ENCODE data around the gene RRP8.

Gene RRP8

GRCh38 chr11:6632116-6633073 is 29.0 kb upstream of the RRP8 start:
- DNase-seq = no peak

DNA sequence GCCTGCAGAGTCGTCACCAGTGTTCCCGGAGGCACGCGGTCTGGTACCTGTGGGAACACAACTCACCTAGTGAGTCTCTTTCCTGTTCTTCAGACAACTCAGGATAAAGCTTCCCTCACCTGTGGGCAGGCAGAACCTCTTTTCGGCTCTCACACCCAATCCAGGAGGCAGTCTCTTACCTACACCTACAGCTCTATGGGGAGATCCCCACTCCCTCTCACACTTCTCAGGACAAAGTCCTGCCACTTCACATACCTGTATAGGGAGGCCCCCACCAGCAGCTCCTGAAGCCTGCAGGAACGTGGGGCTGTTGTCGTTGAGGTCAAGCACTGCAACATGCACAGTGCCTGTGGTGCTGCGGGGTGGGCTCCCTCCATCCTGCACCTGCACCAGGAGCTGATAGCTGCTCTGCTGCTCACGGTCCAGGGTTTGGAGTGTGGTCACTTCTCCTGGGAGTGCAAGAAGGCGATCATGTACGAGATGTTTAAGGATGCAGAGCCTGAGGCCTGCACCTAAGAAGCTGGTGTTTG is 28.0 kb upstream of the RRP8 start:
- DNase-seq = no peak

DNA sequence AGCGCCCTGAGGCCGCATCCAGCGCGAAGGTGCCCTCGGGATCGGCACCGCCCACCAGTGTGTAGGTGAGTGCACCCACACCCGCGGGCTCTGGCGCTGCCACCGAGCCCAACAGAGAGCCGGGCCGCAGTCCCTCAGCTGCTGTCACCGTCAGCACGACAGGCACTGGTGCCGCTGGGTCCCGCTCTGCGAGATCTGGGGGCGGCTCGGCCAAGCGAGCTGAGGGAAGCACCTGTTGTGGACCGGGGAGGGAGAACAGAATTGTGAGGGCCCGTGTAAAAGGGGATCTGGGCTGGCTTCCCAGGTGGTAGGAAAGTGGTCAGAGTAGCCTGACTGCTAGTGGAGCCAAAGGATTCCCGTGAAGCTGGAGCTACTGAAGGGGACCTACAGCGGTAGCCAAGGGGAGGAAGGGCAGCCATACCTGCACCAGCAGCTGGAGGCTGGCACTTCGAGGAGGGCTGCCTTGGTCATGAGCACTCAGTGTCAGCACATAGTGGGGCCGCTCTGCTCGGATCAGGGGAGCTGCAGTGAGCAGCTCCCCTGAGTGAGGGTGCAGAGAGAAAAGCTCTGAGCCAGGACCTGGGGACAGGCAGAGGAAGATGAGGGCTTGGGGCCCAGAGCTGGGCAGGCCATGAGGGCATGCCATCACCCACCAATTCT is 27.3 kb upstream of the RRP8 start:
- DNase-seq = no peak

GRCh38 chr11:6629892-6630631 is 26.6 kb upstream of the RRP8 start:
- DNase-seq = no peak

- DNase-seq = no peak
Observed at GRCh38 chr11:6629573-6629891, 26.1 kb upstream of the RRP8 start.

DNA sequence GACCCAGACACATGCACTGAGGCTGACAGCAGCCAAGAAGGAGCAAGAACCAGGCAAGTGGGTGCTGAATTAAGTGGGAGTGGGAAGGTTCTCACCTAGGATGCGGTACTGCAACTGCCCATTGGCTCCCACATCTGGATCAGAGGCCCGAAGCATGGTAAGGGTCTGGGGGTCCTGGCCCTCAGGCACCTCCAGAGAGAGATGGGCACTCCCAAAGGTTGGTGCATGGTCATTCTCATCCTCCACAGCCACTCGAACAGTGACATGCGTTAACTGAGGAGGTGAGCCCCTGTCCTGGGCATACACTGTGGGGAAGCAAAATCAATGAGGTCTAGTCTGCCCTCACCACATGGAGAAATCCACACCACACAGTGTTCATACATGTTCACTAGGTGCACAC is 25.1 kb upstream of the RRP8 start:
- no peak for DNase-seq

- DNase-seq = no peak
Observed at GRCh38 chr11:6627762-6628241, 24.4 kb upstream of the RRP8 start.

GRCh38 chr11:6626971-6627761 is 23.8 kb upstream of the RRP8 start:
- no peak for DNase-seq

GRCh38 chr11:6625832-6626420 is 22.5 kb upstream of the RRP8 start:
- DNase-seq = no peak

GRCh38 chr11:6625156-6625831 is 21.9 kb upstream of the RRP8 start:
- no peak for DNase-seq

- DNase-seq = no peak
Observed at GRCh38 chr11:6623391-6624363, 20.3 kb upstream of the RRP8 start.

DNA sequence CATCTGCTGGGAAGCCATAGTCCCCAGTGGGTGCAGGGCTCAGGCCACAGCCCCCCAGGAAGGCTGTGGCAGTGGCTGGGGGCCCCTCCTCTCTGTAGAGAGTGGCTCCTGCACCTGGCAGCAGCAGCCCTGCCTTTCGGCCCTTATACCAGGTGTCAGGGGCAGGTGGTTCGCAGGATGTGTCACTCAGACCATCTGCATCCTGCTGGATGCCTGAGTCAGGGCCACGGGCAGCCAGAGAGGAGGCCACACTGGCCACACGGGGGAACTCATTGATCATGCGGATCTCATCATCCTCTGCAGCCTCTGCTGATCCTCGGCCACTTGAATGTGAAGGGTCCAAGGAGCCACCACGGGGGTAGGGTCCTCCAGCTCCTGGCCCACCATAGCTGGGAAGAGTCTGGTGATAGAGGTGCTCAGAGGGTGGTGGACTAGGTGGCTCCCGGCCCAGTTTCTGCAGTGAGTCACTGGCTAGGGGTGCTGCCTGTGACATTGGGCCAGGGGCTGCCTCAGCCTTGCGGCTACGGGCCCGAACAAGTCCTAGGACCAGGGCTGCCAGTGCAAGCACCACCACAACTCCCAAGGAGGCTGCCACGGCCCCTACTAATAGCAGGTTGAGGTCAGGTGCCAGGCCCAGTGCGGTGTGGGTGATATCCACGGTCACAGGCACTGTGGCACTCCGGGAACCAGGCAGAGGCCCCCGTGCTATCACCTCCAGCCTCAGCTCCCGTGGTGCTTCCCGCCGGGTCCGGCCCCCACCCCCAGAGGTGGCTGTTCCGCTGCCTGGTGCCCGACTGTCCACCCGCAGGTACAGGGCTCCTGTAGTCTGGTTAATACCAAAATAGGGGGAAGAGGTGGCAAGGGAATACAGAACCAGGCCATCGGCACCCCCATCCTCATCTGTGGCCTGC is 19.1 kb upstream of the RRP8 start:
- no peak for DNase-seq

GRCh38 chr11:6621711-6622211 is 18.3 kb upstream of the RRP8 start:
- no peak for DNase-seq

DNA sequence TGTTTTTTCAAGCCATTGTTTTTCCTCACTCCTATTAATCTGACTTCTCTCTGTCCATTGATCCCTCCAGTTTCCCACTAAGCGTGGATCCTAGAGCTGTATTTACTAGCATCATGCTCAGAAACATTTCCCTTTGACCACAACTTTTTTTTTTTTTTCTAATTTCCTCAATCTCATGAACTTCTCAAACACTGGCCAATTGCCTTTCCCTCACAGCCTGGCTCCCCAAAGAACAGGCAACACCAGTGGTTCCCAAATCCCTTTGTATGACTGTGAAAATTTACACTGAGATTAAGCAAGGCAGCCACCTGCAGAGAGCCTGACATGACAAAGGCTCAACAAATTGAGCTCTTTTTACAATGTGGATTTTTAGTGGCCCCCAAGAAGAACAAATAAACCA is 17.2 kb upstream of the RRP8 start:
- DNase-seq = no peak

- DNase-seq = peak; percentile 44
Observed at GRCh38 chr11:6619004-6619745, 15.8 kb upstream of the RRP8 start, which contains the start of gene TPP1. Gene TPP1, minus strand, starts transcription at chr11:6619422. Its CDS starts 22 bp downstream, at chr11:6619400.

DNA sequence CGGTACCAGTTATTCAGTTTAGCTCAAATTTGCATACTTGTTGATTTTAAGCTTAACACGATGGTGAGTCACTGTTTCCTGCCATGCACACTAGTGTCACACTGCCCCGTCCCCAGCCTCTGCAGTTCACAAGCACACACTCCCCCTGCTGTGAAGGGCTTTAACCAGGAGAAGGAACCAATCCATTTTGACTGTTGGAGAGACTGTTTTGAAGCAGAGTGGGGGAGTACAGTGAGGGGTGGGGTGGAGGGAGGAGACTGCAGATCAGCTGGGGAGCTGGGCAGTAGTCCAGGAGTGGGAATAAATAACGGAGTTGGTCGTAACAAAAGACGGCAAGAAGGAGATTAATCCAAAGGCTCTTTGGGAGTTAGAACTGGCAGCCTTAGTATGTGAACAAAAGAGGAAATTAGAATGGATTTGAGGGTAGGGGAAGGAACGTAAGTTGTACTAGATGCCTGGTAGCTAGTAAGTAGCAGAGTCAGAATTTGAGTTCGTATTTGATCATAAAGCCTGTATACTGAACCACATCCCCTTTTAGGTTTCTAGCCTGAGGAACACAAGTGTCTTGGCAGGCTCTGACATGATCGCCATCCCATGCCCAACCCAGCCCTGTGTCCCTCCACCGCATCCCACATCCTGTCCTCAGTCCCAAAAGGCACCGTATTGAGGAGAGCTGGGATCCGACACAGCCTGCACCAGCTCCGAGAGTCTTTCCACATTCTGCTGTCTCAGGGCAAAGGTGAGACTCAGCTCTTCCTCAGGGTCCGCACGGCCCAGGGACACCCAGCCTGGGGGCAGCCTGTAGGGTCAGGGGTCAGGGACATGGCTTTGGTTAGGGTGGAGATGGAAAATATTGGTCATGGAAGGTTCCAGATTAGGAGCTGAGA is 14.9 kb upstream of the RRP8 start:
- DNase-seq = no peak

DNA sequence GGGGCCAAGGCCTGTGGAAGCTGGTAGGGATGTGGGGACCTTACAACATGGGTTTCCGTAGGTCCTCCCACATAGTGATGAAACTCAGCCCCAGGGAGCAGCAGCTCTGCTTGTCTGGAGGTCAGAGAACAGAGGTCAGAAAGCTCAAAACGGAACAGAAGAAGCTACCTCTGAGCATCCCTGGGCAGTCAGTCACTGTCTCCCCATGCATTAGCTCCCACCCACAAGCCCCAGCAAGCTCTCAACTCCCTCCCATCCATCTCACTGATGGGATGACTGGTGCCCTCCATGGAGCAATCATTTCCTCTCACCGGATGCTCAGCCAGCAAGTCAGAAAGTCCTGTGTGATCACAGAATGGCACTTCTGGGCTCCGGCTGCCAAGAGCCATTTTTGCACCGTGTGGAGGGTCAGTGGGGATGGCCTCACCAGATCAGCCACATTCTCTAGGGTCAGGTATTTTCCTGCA is 13.9 kb upstream of the RRP8 start:
- no peak for DNase-seq
